Gastroesophageal sphincter (tissue), 3 donors: ENCODE data around the gene KRTAP9-8.
"Not testable (repeated sequence)": the region's sequence is repeated elsewhere in the genome, so short reads cannot be mapped to it uniquely, and the experiment has no call there.

ENCODE experiments used
- CTCF ChIP-seq, 4 experiments: fragments of 200-600 bp in 2 of 4; fragments of 450-650 bp in 2 of 4; sonication (generic) in 1 of 4; IDR thresholded peaks; one replicate each; pipeline ENCODE4 v1.5.1; 2017 to 2019; ENCODE audit warnings: antibody characterized with exemption in 4 of 4, mild to moderate bottlenecking in 2 of 4, moderate library complexity in 2 of 4
- POLR2AphosphoS5 ChIP-seq: sonication (generic); formaldehyde crosslinking; IDR thresholded peaks from one replicate; pipeline ENCODE4 v1.6.1; 2017; ENCODE audit warnings: antibody characterized with exemption

DNA sequence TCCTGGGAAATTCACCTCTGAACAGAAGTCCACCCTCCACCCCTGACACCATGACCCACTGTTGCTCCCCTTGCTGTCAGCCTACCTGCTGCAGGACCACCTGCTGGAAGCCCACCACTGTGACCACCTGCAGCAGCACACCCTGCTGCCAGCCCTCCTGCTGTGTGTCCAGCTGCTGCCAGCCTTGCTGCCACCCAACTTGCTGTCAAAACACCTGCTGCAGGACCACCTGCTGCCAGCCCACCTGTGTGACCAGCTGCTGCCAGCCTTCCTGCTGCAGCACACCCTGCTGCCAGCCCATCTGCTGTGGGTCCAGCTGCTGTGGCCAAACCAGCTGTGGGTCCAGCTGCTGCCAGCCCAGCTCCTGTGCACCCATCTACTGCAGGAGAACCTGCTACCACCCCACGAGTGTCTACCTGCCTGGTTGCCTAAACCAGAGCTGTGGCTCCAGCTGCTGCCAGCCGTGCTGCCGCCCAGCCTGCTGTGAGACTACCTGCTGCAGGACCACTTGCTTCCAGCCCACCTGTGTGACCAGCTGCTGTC, 37.9 kb downstream of the KRTAP9-8 start, which contains the start of gene KRTAP9-7:
- TF ChIP-seq CTCF (IDR thresholded peaks at IDR 0.05); POLR2AphosphoS5: not testable (repeated sequence)
